ENCODE data around the gene SMAP1.

Gene SMAP1

DNA sequence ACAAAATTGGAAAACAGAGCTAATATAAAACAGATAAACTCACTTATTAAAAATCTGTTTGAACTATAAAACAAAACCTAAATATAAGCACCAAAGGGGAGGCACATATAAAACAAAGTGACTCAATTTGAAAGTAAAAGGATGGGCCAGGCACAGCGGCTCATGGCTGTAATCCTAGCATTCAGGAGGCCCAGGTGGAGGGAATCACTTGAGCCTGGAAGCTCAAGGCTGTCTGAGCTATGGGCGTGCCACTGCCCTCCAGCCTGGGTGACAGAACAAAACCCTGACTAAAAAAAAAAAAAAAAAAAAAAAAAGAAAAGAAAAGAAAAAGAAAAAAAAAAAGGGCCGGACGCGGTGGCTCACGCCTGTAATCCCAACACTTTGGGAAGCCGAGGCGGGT is 31.1 kb upstream of the SMAP1 start:
- TF ChIP-seq, protein P1, sequence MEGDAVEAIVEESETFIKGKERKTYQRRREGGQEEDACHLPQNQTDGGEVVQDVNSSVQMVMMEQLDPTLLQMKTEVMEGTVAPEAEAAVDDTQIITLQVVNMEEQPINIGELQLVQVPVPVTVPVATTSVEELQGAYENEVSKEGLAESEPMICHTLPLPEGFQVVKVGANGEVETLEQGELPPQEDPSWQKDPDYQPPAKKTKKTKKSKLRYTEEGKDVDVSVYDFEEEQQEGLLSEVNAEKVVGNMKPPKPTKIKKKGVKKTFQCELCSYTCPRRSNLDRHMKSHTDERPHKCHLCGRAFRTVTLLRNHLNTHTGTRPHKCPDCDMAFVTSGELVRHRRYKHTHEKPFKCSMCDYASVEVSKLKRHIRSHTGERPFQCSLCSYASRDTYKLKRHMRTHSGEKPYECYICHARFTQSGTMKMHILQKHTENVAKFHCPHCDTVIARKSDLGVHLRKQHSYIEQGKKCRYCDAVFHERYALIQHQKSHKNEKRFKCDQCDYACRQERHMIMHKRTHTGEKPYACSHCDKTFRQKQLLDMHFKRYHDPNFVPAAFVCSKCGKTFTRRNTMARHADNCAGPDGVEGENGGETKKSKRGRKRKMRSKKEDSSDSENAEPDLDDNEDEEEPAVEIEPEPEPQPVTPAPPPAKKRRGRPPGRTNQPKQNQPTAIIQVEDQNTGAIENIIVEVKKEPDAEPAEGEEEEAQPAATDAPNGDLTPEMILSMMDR (conservative IDR thresholded peaks at IDR 0.05) = no peak
- no peak overlapping the region for H3K27ac ChIP-seq

DNA sequence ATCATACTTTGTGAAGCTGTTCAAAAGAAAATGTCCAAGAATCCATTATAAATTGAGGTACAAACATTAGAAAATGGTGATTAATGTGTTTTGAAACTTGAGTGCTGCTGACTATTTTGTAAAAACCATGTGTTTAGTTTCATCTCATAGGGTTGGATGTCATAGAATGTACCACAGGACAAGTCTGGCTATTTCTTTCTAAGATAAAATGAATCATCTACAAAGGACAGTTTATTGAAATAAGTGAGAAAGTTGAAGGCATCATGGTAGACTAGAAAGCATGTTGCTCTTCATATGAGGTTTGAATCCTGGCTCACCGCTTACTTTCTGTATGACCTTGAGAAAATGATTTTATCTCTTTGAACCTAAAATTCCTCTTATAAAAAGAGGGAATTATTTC is 29.2 kb upstream of the SMAP1 start:
- H3K27ac ChIP-seq = no peak overlapping the region
- TF ChIP-seq, protein P1 (conservative IDR thresholded peaks at IDR 0.05) = no peak

DNA sequence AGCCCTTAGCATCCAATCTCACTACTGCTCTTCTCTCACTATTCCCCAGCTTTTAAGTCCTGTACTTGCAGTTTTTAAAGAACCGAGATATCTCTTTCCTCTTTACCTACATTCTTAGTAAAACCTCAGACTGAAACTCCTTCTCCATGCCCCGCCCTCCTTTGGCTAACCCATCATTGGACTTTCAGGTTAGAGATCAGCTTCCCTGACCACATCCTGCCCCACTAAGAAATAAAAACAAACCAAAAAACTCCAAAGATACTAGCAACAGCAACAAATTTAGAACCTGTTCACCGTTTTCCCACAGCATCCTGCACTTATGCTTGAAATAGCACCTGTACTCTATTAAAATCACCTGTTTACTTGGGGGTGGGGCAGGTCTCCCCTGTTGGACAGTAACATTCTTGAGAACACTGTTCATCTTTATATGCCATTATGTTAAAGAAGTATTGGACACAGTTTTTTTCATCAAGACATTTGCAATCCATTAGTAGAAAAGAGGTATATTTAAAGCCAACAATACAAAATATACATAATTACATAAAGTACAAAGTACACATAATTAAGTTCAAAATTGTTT is 16.3 kb upstream of the SMAP1 start:
- no peak overlapping the region for H3K27ac ChIP-seq
- TF ChIP-seq, protein P1 (conservative IDR thresholded peaks at IDR 0.05) = no peak

DNA sequence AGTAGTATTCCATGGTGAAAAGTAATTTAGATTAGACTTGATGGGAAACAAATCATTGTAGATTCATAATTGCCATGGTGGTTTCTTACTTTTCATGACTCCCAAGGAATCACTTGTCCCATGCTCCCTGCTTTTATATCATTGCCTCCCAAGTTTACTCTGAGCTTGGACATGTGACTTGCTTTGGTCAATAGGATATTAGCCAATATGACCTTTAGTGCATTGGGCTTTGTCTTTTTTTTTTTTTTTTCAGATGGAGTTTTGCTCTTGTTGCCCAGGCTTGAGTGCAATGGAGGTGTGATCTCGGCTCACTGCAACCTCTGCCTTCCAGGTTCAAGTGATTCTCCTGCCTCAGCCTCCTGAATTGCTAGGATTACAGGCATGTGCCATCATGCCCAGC is 15.5 kb upstream of the SMAP1 start:
- no peak overlapping the region for H3K27ac ChIP-seq
- TF ChIP-seq, protein P1 (conservative IDR thresholded peaks at IDR 0.05) = no peak

DNA sequence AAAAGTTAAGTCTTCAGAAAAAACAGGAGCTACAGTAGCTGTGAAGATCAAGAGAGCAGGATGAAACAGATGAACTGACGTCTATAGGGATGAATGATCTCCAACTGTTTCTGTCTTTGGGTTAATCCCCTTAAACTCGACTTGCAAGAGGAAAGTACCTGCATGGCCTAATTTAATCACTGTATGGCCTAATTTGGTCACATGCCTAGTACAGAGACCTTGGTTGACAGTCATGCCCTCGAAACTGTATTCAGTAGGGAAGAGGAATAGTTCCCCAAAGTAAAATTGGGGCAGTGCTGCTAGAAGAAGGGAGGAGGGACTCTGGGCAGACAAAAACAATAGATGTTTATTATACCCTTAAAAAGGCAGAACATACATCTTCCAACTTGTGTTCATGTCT is 10.0 kb upstream of the SMAP1 start:
- TF ChIP-seq, protein P1 (conservative IDR thresholded peaks at IDR 0.05) = no peak
- H3K27ac ChIP-seq = no peak overlapping the region

DNA sequence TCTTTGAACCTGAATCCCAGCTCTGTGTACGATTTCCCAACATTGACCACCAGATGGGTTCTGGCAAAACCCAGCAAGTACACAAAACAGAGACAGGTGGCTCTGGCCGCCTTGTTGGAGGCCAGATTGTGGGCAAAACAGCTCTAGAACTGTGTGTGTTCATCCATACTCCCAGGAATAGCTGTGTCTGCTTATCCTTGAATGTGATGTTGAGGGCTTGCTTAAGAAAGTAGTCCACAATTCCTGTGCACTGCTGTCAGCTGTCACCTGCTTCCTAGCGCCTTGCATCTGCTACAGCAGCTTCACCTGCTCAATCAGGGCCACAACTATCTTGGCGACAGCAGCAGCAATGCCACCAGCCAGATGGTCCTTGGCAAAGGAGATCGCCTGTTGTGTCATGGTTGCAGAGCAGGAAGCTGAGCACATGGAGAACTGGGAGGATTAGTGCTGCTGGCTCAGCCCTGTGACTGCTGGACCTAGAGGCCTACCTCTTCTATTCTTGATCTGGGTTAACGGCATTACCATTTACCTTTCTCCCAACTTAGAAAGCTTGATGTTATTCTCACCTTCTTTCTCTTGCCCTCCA is 3.7 kb upstream of the SMAP1 start:
- H3K27ac ChIP-seq = no peak overlapping the region
- TF ChIP-seq, protein P1 (conservative IDR thresholded peaks at IDR 0.05) = no peak

DNA sequence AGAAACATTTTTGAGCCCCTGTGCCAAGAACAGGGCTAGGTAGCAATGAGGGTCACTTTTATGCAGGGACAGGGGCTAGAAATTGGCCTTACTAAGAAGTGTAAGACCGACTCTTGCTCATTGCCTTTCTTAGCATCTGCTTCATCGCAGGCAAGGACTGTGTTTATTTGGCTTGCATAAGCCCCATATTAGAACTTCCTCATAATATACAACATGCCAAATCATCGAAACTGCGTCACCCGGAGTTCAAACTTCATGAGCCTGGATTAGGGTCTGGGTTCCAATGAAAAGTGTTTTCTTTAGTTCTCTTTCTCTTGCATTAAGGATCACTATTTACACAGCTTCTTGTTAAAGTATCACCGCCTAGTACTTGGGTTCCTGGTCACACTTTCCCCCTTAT is 977 bp upstream of the SMAP1 start:
- peak overlapping the region; percentile 89 for H3K27ac ChIP-seq

More for the DNA sequence above, 977 bp upstream of the SMAP1 start:
- TF ChIP-seq, protein P1 (conservative IDR thresholded peaks at IDR 0.05) = no peak

Data from VCaP (cell line).